GM23338 (cell line): ENCODE results near the gene RFX7. TPM values are rescaled to one million over a fixed set of nuclear protein-coding genes. Genes with fewer than 3 reads are reported as not detected.

Source experiments
- ATAC-seq: fragments of 200-7000 bp; cut with Tn5 transposase; 3 replicates; pipeline ENCODE4 v1.9.1; 2020
- DNase-seq: peaks from one replicate; pipeline ENCODE4 v3.0.0-alpha.2; 2015; ENCODE audit warnings: low spot score
- H2AFZ ChIP-seq: fragments of 200-600 bp; sonication (generic); 2 replicates; pipeline ENCODE4 v1.8.0; 2016; ENCODE audit warnings: antibody characterized with exemption, mild to moderate bottlenecking, moderate library complexity
- H3F3A ChIP-seq: fragments of 200-600 bp; sonication (generic); replicated peaks from 2 replicates; pipeline ENCODE4 v1.8.0; 2017; ENCODE audit warnings: antibody characterized with exemption, mixed run types, low read depth
- H3K27ac ChIP-seq: fragments of 200-600 bp; sonication (generic); 2 replicates; pipeline ENCODE4 v1.6.1; 2016; ENCODE audit warnings: low read depth
- H3K27me3 ChIP-seq: fragments of 200-600 bp; sonication (generic); 2 replicates; pipeline ENCODE4 v1.8.0; 2016; ENCODE audit warnings: mild to moderate bottlenecking, mixed run types, moderate library complexity; ENCODE audit not compliant: insufficient read depth
- H3K36me3 ChIP-seq: fragments of 200-600 bp; sonication (generic); 2 replicates; pipeline ENCODE4 v1.8.0; 2016; ENCODE audit warnings: mild to moderate bottlenecking; ENCODE audit not compliant: insufficient read depth
- H3K4me1 ChIP-seq: fragments of 200-600 bp; sonication (generic); 2 replicates; pipeline ENCODE4 v1.8.0; 2016; ENCODE audit warnings: mild to moderate bottlenecking, moderate library complexity; ENCODE audit not compliant: insufficient read depth
- H3K4me2 ChIP-seq: fragments of 200-600 bp; sonication (generic); 2 replicates; pipeline ENCODE4 v1.7.1; 2017; ENCODE audit warnings: mixed run types
- H3K4me3 ChIP-seq: fragments of 200-600 bp; sonication (generic); 2 replicates; pipeline ENCODE4 v1.6.1; 2016; ENCODE audit warnings: mixed run types
- H3K79me2 ChIP-seq: fragments of 200-600 bp; sonication (generic); replicated peaks from 2 replicates; pipeline ENCODE4 v1.8.0; 2017; ENCODE audit warnings: mild to moderate bottlenecking; ENCODE audit not compliant: insufficient read depth
- H3K9me2 ChIP-seq: fragments of 200-600 bp; sonication (generic); 2 replicates; pipeline ENCODE4 v1.8.0; 2017; ENCODE audit not compliant: insufficient read depth
- H4K20me1 ChIP-seq: fragments of 200-600 bp; sonication (generic); replicated peaks from 2 replicates; pipeline ENCODE4 v1.8.0; 2017; ENCODE audit warnings: mild to moderate bottlenecking; ENCODE audit not compliant: insufficient read depth
- H3K27ac Mint-ChIP-seq: 2 replicates; pipeline ENCODE4 v1.8.0; 2020; ENCODE audit warnings: inconsistent platforms, mild to moderate bottlenecking, moderate library complexity, mixed read lengths
- H3K27me3 Mint-ChIP-seq: 3 replicates; pipeline ENCODE4 v1.8.0; 2022; ENCODE audit warnings: low read depth, mild to moderate bottlenecking, moderate library complexity, mixed read lengths, inconsistent platforms; ENCODE audit not compliant: insufficient read depth, poor library complexity
- H3K36me3 Mint-ChIP-seq: 3 replicates; pipeline ENCODE4 v1.8.0; 2021; ENCODE audit warnings: low read depth, mild to moderate bottlenecking, inconsistent platforms, moderate library complexity, mixed read lengths
- H3K4me1 Mint-ChIP-seq: 3 replicates; pipeline ENCODE4 v1.8.0; 2020; ENCODE audit warnings: mild to moderate bottlenecking, inconsistent platforms, mixed read lengths
- H3K4me3 Mint-ChIP-seq: 3 replicates; pipeline ENCODE4 v1.8.0; 2021; ENCODE audit warnings: moderate library complexity, mild to moderate bottlenecking, inconsistent platforms, mixed read lengths
- H3K9me3 Mint-ChIP-seq: 3 replicates; pipeline ENCODE4 v1.8.0; 2020; ENCODE audit warnings: moderate library complexity, mild to moderate bottlenecking, inconsistent platforms, mixed read lengths
- CREB1 ChIP-seq: fragments of 250-450 bp; sonication (Bioruptor Pico); IDR thresholded peaks from 2 replicates; pipeline ENCODE4 v1.5.0; 2020; ENCODE audit warnings: low read depth, mild to moderate bottlenecking, moderate library complexity
- CTCF ChIP-seq, 2 experiments: fragments of 200-600 bp in 1 of 2; sonication (generic) in 1 of 2; conservative IDR thresholded peaks; 2 replicates each; pipeline versions ENCODE4 v1.5.1 to v1.6.1; 2016 to 2017; ENCODE audit warnings: antibody characterized with exemption in 2 of 2, low read depth in 2 of 2, mild to moderate bottlenecking in 2 of 2, moderate library complexity in 1 of 2
- ETS1 ChIP-seq: IDR thresholded peaks from 2 replicates; pipeline ENCODE4 v1.6.1; 2016; ENCODE audit warnings: antibody characterized with exemption
- EZH2phosphoT487 ChIP-seq: fragments of 200-600 bp; sonication (generic); IDR thresholded peaks from one replicate; pipeline ENCODE4 v1.8.1; 2018; ENCODE audit warnings: antibody characterized with exemption; ENCODE audit not compliant: unreplicated experiment
- NANOG ChIP-seq: IDR thresholded peaks from 2 replicates; pipeline ENCODE4 v1.6.1; 2016; ENCODE audit warnings: antibody characterized with exemption, borderline replicate concordance
- POLR2AphosphoS5 ChIP-seq: IDR thresholded peaks from 2 replicates; pipeline ENCODE4 v1.6.1; 2016; ENCODE audit warnings: antibody characterized with exemption, low read depth
- REST ChIP-seq: IDR thresholded peaks from one replicate; pipeline ENCODE4 v1.6.1; 2018; ENCODE audit warnings: antibody characterized with exemption; ENCODE audit not compliant: unreplicated experiment
- ZNF331 ChIP-seq: fragments of 250-450 bp; sonication (Bioruptor Pico); IDR thresholded peaks from 2 replicates; pipeline ENCODE4 v1.5.0; 2020; ENCODE audit warnings: low read depth, mild to moderate bottlenecking, moderate library complexity
- polyA plus RNA-seq: library from polyadenylated mRNA; unstranded; fragments of >200 nt; fragmentation: Nextera tagmentation; extraction: Ambion mirVana; gene quantifications from 2 replicates; pipeline ENCODE4 v1.2.1, GENCODE V29; 2016
- total RNA-seq: library from RNA; depleted of rRNA; stranded (reverse); fragments of >200 nt; shearing (Covaris generic); gene quantifications from 2 replicates; pipeline ENCODE4 v1.2.3, GENCODE V29; 2014

The RFX7 gene
- total and polyA plus RNA-seq, 2 experiments from 2014 or later, result 17.6 to 33.6 TPM

GRCh38 chr15:56291741-56292140 is 48.1 kb upstream of the RFX7 start (continued):
- no peak for TF ChIP-seq CTCF (conservative IDR thresholded peaks at IDR 0.05; ENCODE audit: low read depth in 2 of 2)
- no peak for TF ChIP-seq CREB1
- TF ChIP-seq POLR2AphosphoS5, result no peak
- TF ChIP-seq ETS1, result no peak
- no peak for TF ChIP-seq EZH2phosphoT487
- no peak for TF ChIP-seq REST
- TF ChIP-seq ZNF331 (CRISPR knock-in tag), result no peak

- Histone ChIP-seq H3K79me2 (no peaks in the 10 kb centered on the region), H3K27ac (no peak overlapping the region), H3K4me1 (no peaks in the 10 kb centered on the region), H3K4me2 (no peak overlapping the region), H3K36me3 (no peaks in the 10 kb centered on the region), H3K27me3 (peaks cover 4% of the 10 kb centered on the region; the same call in 1 of the 2 replicates), H4K20me1 (no peaks in the 10 kb centered on the region), H2AFZ (no peak overlapping the region), H3K4me3 (no peak overlapping the region), H3K9me2 (no peaks in the 10 kb centered on the region), H3F3A (no peaks in the 10 kb centered on the region)
- H3K36me3 Mint-ChIP-seq, result no peaks in the 10 kb centered on the region; the same call in 2 of the 3 replicates
- H3K4me3 Mint-ChIP-seq, result no peak overlapping the region
- TF ChIP-seq CTCF (conservative IDR thresholded peaks at IDR 0.05; ENCODE audit: low read depth in 2 of 2) (peak; percentile 61 to 62), POLR2AphosphoS5 (no peak), NANOG (no peak), CREB1 (no peak), EZH2phosphoT487 (no peak)
- peaks cover 2% of the 10 kb centered on the region for H3K27me3 Mint-ChIP-seq
- ATAC-seq (peak; percentile 54; the same call in 2 of the 3 replicates), DNase-seq (peak; percentile 57)
- H3K9me3 Mint-ChIP-seq, result no peaks in the 10 kb centered on the region; the same call in 1 of the 3 replicates
- H3K27ac Mint-ChIP-seq, result no peak overlapping the region
- H3K4me1 Mint-ChIP-seq, result peaks cover 4% of the 10 kb centered on the region; the same call in 2 of the 3 replicates
These were observed 42.5 kb upstream of the RFX7 start for GRCh38 chr15:56286213-56286612.
